ENCODE measurements around the gene NELL1.

The NELL1 gene

GRCh38 chr11:21374376-21374775 is 705.0 kb downstream of the NELL1 start:
- DNase-seq, result no peak

GRCh38 chr11:21385669-21386440 is 716.5 kb downstream of the NELL1 start:
- no peak for DNase-seq

GRCh38 chr11:21390430-21390829 is 721.0 kb downstream of the NELL1 start:
- DNase-seq, result no peak

GRCh38 chr11:21396342-21397008 is 727.1 kb downstream of the NELL1 start:
- no peak for DNase-seq

- no peak for DNase-seq
Observed at GRCh38 chr11:21398195-21398594, 728.8 kb downstream of the NELL1 start.

- no peak for DNase-seq
Observed at GRCh38 chr11:21401496-21401895, 732.1 kb downstream of the NELL1 start.

- no peak for DNase-seq
Observed at GRCh38 chr11:21402274-21402673, 732.9 kb downstream of the NELL1 start.

GRCh38 chr11:21403069-21403468 is 733.7 kb downstream of the NELL1 start:
- DNase-seq, result no peak

- no peak for DNase-seq
Observed at GRCh38 chr11:21405422-21405821, 736.0 kb downstream of the NELL1 start.

GRCh38 chr11:21410513-21410912 is 741.1 kb downstream of the NELL1 start:
- DNase-seq, result no peak

- no peak for DNase-seq
Observed at GRCh38 chr11:21411104-21411503, 741.7 kb downstream of the NELL1 start.

GRCh38 chr11:21411597-21411996 is 742.2 kb downstream of the NELL1 start:
- no peak for DNase-seq

GRCh38 chr11:21412652-21413383 is 743.4 kb downstream of the NELL1 start:
- DNase-seq, result no peak

GRCh38 chr11:21414953-21415352 is 745.6 kb downstream of the NELL1 start:
- no peak for DNase-seq

- no peak for DNase-seq
Observed at GRCh38 chr11:21415606-21416005, 746.2 kb downstream of the NELL1 start.

- DNase-seq, result no peak
Observed at GRCh38 chr11:21421711-21422329, 752.4 kb downstream of the NELL1 start.

- DNase-seq, result no peak
Observed at GRCh38 chr11:21426931-21427330, 757.5 kb downstream of the NELL1 start.

GRCh38 chr11:21427726-21428125 is 758.3 kb downstream of the NELL1 start:
- DNase-seq, result no peak

GRCh38 chr11:21428796-21429195 is 759.4 kb downstream of the NELL1 start:
- no peak for DNase-seq

- DNase-seq, result no peak
Observed at GRCh38 chr11:21429401-21429800, 760.0 kb downstream of the NELL1 start.

GRCh38 chr11:21430537-21430936 is 761.2 kb downstream of the NELL1 start:
- no peak for DNase-seq

- no peak for DNase-seq
Observed at GRCh38 chr11:21446939-21447590, 777.7 kb downstream of the NELL1 start.

GRCh38 chr11:21447871-21448270 is 778.5 kb downstream of the NELL1 start:
- DNase-seq, result no peak
